IPS-NIHi11 (cell line): Measurements from ENCODE around the gene LNPK.
"Not testable (repeated sequence)": the region's sequence is repeated elsewhere in the genome, so short reads cannot be mapped to it uniquely, and the experiment has no call there.

ENCODE experiments used
- DNase-seq: peaks from one replicate; pipeline ENCODE4 v3.0.0; 2012; ENCODE audit warnings: mixed read lengths, low spot score

Gene LNPK

GRCh38 chr2:175973373-175973772 lies 28.7 kb downstream of the LNPK start:
- no peak for DNase-seq

- DNase-seq: no peak
Observed at GRCh38 chr2:175966839-175967238, 35.2 kb downstream of the LNPK start.

- no peak for DNase-seq
Observed at GRCh38 chr2:175965773-175966172, 36.3 kb downstream of the LNPK start.

- DNase-seq: peak; percentile 17
Observed at GRCh38 chr2:175964195-175964594, 37.9 kb downstream of the LNPK start.

DNA sequence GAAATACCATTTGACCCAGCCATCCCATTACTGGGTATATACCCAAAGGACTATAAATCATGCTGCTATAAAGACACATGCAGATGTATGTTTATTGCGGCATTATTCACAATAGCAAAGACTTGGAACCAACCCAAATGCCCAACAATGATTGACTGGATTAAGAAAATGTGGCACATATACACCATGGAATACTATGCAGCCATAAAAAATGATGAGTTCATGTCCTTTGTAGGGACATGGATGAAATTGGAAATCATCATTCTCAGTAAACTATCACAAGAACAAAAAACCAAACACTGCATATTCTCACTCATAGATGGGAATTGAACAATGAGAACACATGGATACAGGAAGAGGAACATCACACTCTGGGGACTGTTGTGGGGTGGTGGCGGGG lies 38.9 kb downstream of the LNPK start:
- DNase-seq: not testable (repeated sequence)

DNA sequence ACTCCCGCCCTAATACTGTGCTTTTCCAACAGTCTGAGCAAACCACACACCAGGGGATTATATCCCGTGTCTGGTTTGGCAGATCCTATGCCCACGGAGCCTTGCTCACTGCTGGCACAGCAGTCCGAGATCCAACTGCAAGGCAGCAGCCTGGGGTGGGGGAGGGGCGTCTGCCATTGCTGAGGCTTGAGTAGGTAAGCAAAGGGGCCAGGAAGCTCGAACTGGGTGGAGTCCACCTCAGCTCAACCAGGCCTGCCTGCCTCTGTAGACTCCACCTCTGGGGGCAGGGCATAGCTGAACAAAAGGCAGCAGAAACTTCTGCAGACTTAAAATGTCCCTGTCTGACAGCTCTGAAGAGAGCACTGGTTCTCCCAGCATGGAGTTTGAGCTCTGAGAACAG lies 44.2 kb downstream of the LNPK start:
- DNase-seq: no peak

DNA sequence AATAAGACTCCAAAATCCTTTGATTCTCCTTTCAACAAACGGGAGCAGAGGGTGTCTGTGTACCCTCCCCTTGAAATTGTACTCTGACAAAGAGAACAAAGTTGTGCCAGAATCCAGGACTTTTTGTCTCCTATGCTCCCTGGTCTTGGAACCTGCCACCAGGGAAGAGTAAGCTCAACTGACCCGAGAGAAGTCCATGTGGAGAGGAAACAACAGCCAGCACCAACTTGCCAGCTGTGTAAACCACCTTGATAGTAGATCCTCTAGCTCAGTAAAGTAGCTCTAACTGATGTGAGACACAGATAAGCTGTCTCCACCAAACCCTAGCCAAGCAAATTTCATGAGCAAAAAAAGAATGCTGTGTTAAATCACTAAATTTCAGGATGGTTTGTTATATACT lies 46.9 kb downstream of the LNPK start:
- DNase-seq: no peak

DNA sequence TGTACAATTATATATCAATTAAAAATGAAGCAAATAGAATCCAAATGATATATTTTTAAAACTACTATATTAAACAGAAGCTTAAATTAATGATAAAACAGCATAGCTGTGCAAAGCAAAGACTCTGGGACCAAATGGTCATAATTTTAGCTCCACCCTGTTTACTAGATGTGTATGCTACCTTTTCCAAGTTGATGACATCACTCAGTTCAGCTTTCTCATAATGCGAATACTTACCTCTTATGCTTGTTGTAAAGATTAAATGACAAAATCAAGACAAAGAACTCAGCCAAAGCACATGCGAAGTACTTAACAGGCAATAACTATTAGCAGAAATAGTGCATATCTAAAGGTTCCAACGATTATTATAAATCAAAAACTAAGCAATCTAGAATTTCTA lies 51.6 kb downstream of the LNPK start:
- no peak for DNase-seq

DNA sequence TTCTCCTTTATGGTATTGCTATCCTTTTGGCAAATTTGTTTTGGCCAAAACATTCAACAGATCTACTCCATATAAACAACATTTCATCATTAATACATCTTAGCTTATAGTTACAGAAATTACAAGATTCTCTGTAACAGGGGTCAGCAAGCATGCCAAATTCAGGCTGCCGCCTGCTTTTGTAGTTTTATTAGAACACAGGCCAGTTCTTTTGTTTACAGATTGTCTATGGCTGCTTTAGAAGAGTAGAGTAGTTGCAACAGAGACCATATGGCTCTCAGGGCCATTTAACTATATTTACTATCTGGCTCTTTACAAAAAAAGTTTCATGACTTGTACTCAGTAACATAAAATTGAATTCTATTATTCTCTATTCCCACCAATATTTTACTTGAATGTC lies 53.9 kb downstream of the LNPK start:
- DNase-seq: no peak

- no peak for DNase-seq
Observed at GRCh38 chr2:175947073-175947472, 55.0 kb downstream of the LNPK start.

DNA sequence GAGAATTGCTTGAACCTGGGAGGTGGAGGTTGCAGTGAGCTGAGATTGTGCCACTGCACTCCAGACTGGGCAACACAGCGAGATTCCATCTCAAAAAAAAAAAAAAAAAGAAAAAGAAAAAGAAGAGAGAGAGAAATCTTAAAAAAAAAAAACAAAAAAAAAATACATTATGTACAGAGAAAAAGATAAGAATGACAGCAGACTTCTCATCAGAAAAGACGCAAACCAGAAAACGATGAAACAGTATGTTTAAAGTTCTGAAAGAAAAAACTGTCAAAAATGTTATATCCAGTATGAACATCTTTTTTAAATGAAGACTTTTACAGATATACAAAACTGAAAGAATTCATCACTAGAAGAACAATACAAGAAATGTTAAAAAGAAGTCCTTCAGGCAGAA lies 60.4 kb downstream of the LNPK start:
- DNase-seq: no peak

GRCh38 chr2:175937216-175937615 lies 64.9 kb downstream of the LNPK start:
- no peak for DNase-seq

DNA sequence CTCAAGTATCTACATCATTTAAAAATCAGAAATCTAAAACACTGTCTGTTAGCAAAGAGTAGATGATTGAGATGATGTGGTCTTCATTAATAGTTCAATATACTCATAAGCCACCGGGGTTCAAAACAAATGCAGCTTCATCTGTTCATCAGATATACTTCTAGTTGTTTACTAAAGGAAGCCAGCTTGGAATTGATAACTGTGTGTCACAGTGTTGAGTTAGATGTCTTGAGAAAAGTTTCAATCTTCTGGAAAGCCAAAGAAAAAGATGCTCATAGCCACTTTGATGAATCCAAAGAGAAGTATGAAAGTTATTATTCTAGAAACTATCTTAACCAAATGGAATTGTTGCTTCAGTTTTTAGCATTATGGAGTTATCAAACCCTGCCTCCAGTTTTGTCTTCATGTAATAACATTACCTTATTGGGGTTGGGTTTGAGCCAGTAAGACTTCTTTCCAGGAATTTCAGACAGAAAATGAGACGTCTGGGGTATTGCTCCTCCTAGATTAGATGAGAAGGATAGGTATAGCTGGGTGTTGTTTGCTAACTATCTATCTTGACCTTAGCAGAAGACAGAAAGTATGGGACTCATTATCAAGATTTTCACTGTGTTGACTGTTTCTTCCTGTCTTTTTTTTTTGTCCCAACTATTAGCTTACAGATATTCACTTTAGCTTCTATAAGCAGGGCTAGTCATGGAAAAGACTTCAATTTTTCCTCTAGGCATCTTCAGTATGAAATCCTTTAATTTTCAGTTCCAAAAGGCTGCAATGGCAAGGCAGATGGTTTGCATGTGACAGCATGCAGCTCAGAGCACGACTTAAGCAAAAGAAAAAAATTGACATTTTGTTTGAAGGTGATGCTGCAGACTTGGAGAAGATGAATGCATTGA lies 66.5 kb downstream of the LNPK start:
- DNase-seq: no peak

- DNase-seq: no peak
Observed at GRCh38 chr2:175932675-175933074, 69.4 kb downstream of the LNPK start.

GRCh38 chr2:175931805-175932204 lies 70.3 kb downstream of the LNPK start:
- no peak for DNase-seq

DNA sequence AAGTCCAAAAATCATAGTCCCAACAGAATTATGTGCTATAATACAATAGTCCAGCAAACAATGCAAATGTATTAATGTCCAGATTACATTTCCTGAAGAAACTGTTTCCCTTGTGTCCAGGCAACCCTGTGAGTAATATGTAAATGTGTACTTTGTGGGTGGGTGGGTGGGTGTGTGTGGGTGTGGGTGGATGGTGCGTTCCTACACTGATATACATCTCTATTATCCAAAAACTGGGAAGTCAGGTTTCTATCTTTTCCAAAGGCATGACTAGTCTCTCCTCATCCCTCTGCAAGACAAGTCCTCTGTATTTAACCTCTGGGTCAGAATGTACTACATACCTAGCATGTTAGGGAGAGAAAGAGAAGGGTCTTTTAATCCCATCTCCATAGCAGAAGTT lies 71.6 kb downstream of the LNPK start:
- DNase-seq: no peak

DNA sequence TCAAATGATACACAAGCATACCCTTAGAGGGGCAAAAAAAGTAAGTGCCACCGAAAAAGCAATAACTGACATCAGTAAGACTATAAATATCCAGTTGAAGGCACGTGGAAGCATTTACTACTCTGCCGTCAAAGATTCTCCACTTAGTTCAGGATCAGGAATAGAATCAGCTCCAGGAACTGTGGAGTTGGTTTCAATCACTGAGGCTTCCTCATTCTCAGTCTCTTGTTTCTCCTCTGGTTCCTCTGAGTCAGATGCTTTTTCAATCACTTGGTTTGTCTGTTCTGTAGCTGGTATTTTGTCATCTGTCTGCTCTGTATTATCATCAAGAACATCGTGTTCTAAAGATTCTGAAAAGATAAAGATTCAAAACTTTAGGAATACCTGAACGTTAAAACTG lies 72.2 kb downstream of the LNPK start:
- no peak for DNase-seq

DNA sequence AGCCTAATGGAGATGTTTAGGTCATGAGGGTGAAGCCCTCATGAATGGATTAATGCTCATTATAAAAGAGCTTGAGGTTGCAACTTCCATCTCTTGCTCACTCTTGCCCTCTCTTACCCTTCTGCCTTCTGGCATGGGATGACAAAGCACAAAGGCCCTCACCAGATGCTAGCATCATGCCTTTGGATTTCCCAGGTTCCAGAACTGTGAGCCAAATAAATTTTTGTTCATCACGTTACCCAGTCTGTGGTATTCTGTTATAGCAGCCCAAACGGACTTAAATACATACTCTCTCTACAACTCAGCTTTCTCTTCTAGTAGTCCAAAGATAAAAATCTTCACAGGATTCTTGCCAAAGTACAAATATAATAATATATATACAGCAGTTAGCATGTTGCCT lies 75.8 kb downstream of the LNPK start:
- no peak for DNase-seq

GRCh38 chr2:175922160-175922559 lies 79.9 kb downstream of the LNPK start:
- DNase-seq: no peak

DNA sequence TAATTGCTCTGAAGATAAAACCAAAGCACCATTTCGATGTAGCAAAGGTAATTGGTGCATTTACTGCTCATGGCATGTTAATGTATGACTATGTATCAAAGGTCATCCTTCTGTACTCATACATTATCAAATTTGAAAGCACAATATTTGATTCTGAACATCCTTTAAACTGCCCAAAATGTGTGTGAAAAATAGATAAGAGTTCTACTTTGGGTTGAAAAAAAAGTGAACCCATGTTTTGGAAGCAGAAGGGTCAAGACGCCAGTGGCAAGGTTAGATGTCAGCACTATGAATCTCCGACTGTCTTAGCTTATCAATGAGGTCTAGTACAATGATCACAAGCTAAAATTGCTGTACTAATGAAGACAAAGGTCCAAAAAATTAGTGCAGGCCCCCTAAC lies 83.1 kb downstream of the LNPK start:
- DNase-seq: no peak

DNA sequence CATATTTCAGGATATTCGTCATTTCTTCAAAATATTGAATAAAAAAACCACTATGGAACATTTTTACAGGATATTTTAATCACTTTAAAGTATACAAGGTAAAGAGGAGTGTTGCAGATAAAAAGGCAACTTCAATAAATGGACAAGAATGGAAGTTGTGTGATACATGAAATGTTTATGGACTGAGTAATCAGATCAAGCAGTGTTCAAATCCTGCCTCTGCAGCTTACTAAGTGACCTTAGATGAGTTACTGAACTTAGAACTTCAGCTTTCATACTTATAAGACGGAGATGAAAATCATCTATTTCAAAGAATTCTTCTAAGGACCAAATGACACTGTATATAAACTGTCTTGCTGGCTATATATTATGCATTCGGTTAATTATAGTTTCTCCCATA lies 87.2 kb downstream of the LNPK start:
- no peak for DNase-seq

- DNase-seq: not testable (repeated sequence)
Observed at GRCh38 chr2:175913849-175914743, 88.0 kb downstream of the LNPK start.

DNA sequence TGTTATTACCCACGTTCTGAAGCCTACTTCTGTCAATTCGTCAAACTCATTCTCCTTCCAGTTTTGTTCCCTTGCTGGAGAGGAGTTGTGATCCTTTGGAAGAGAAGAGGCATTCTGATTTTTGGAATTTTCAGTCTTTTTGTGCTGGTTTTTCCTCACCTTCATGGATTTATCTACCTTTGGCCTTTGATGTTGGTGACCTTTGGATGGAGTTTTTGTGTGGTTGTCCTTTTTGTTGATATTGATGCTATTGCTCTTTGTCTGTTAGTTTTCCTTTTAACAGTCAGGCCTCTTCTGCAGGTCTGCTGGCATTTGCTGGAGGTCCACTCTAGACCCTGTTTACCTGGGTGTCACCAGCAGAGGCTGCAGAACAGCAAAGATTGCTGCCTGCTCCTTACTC lies 88.8 kb downstream of the LNPK start:
- not testable (repeated sequence) for DNase-seq
